AG09319 (cell line): ENCODE data around the gene DCAF11.

Source experiments
- DNase-seq: peaks from one replicate; pipeline ENCODE4 v3.0.0-alpha.2; 2010; ENCODE audit warnings: low read depth; ENCODE audit errors: extremely low read depth
- CTCF ChIP-seq: IDR thresholded peaks from 2 replicates; pipeline ENCODE4 v1.5.1; 2011; ENCODE audit warnings: low read depth, mild to moderate bottlenecking, inconsistent platforms, low read length, moderate library complexity

Gene DCAF11

GRCh38 chr14:24141097-24141880 is 26.7 kb downstream of the DCAF11 start, which contains the start of gene EMC9:
Gene EMC9 (minus strand): TSS chr14:24141591. CDS start chr14:24141304, 287 bp downstream.
- peak; percentile 33 for TF ChIP-seq CTCF
- peak; percentile 96 for DNase-seq

- DNase-seq: no peak
- TF ChIP-seq CTCF: no peak
Measured at GRCh38 chr14:24143511-24143910, 28.9 kb downstream of the DCAF11 start.

GRCh38 chr14:24144451-24144850 is 29.9 kb downstream of the DCAF11 start:
- no peak for TF ChIP-seq CTCF
- no peak for DNase-seq

GRCh38 chr14:24145219-24145618 is 30.6 kb downstream of the DCAF11 start:
- TF ChIP-seq CTCF: no peak
- DNase-seq: no peak

- TF ChIP-seq CTCF: no peak
- DNase-seq: no peak
Measured at GRCh38 chr14:24145690-24146452, 31.3 kb downstream of the DCAF11 start.

- no peak for TF ChIP-seq CTCF
- peak; percentile 91 for DNase-seq
Measured at GRCh38 chr14:24146453-24146977, 31.9 kb downstream of the DCAF11 start, which contains the start of gene PSME2. Gene PSME2 (minus strand): TSS chr14:24146610. CDS start chr14:24146581, 29 bp downstream.
